A549 treated with dexamethasone at 1 μM for 4 hours (cell line): Measurements from ENCODE around the gene MTRR. TPM values are rescaled to one million over a fixed set of nuclear protein-coding genes. Genes with fewer than 3 reads are reported as not detected.

ENCODE experiments used
- total RNA-seq: library from RNA; stranded (reverse); fragments of 200-300 nt; extraction: Qiagen RNA extraction; gene quantifications from 5 replicates; pipeline ENCODE4 v1.2.3, GENCODE V29; 2022

Gene MTRR
- 28.2 to 42.1 TPM (median 35.9 TPM) in 5 replicates for total RNA-seq

GRCh38 chr5:7868773-7869473 is at the start of gene MTRR, which contains the start of gene FASTKD3:
Gene MTRR (plus strand): TSS chr5:7869148. CDS start chr5:7870795, 1,647 bp downstream.
Gene FASTKD3 (minus strand): TSS chr5:7869031. CDS start chr5:7868083, 948 bp downstream.

GRCh38 chr5:7850395-7851239 is 18.3 kb upstream of the MTRR start, which contains the start of gene CFAP90:
Gene CFAP90 (minus strand): TSS chr5:7851133. CDS start chr5:7851021, 112 bp downstream.

Other genes starting within 250 kb of the MTRR start
- 0.39 to 0.72 TPM (median 0.50 TPM) in 5 replicates for gene CFAP90, start 18.0 kb upstream of the MTRR start, total RNA-seq
- 14.0 to 14.9 TPM (median 14.6 TPM) in 5 replicates for gene FASTKD3, start 117 bp upstream of the MTRR start, total RNA-seq